ENCODE data around the gene ITGB3BP. TPM values are rescaled to one million over a fixed set of nuclear protein-coding genes. Genes with fewer than 3 reads are reported as not detected.

Gene ITGB3BP
- total and polyA plus RNA-seq, 2 of the 13 experiments (the other 11 are each of a cell fraction or from before 2014, with no cell fraction given) = 19.0 to 46.5 TPM

- no peak overlapping the region for H3K4me3 ChIP-seq (replicated peaks in 1 of 3; ENCODE audit: insufficient read depth in 1 of 3, low read depth in 2 of 3, low read length in 3 of 3)
- no peaks in the 10 kb centered on the region for H3K4me1 ChIP-seq (ENCODE audit: insufficient read depth, low read length)
- peak; percentile 24 for DNase-seq (ENCODE audit: low spot score)
- no peak overlapping the region for H2AFZ ChIP-seq (ENCODE audit: low read length)
- H3K9me3 ChIP-seq (ENCODE audit: low read length) = no peaks in the 10 kb centered on the region
- H4K20me1 ChIP-seq (ENCODE audit: insufficient read depth, low read length) = no peaks in the 10 kb centered on the region
- TF ChIP-seq ELF1 (CRISPR knock-in tag; IDR thresholded peaks at IDR 0.05) = peak; percentile 28; the same call in 1 of the 2 replicates
- TF ChIP-seq ELF3 (CRISPR knock-in tag; IDR thresholded peaks at IDR 0.05) = 0 out of 2 replicates have a peak, but pooled peaks have one; percentile 24
- no peak for TF ChIP-seq ZNF615 (CRISPR knock-in tag; IDR thresholded peaks at IDR 0.05; ENCODE audit: borderline replicate concordance)
- no peak for TF ChIP-seq CENPBD1 (CRISPR knock-in tag; IDR thresholded peaks at IDR 0.05; ENCODE audit: borderline replicate concordance, low read depth)
- TF ChIP-seq SIN3A (IDR thresholded peaks at IDR 0.05; ENCODE audit: borderline replicate concordance, low read depth, low read length) = no peak
- TF ChIP-seq CTCF (CRISPR knock-in tag; IDR thresholded peaks at IDR 0.05) = peak; percentile 62
- peak; percentile 51; the same call in 1 of the 2 replicates for TF ChIP-seq SMC3 (IDR thresholded peaks at IDR 0.05; ENCODE audit: low read length)
- TF ChIP-seq ZNF501 (CRISPR knock-in tag; IDR thresholded peaks at IDR 0.05) = no peak
- TF ChIP-seq STAG1 (CRISPR knock-in tag; IDR thresholded peaks at IDR 0.05) = peak; percentile 68
- TF ChIP-seq KLF9 (CRISPR knock-in tag; IDR thresholded peaks at IDR 0.05; ENCODE audit: low read depth) = no peak
- TF ChIP-seq ZNF747 (CRISPR knock-in tag; IDR thresholded peaks at IDR 0.05; ENCODE audit: borderline replicate concordance) = no peak
- TF ChIP-seq ATRX (CRISPR knock-in tag; IDR thresholded peaks at IDR 0.05; ENCODE audit: borderline replicate concordance) = no peak
- intact Hi-C loops (cut with micrococcal nuclease; ENCODE audit: unreplicated experiment) (loop anchor here (1.0 kb wide), 2 partner anchors 580 to 689 kb away; no protein-coding TSS in a partner anchor), in situ Hi-C loops (cut with HindIII; ENCODE audit: extremely low pct_ligation_motif_present, low pct_unique_long_range_greater_than_20kb) (no loop called here)
- no peaks in the 10 kb centered on the region for H3K36me3 ChIP-seq (replicated peaks in 1 of 2; ENCODE audit: control insufficient read depth in 1 of 2, insufficient read depth in 2 of 2, low read length in 2 of 2)
- no peak overlapping the region for H3K4me2 ChIP-seq (ENCODE audit: low read depth, low read length)
- CTCF ChIA-PET (ENCODE audit: low intra/inter-chr PET ratio, low total read pairs) = interaction anchor here (1.7 kb wide), 1 partner anchor 689 kb away, joined by 12 read pairs; no protein-coding TSS in a partner anchor
- FAIRE-seq = peak; percentile 71
- no peaks in the 10 kb centered on the region for H3K27me3 ChIP-seq (ENCODE audit: control insufficient read depth in 1 of 2, insufficient read depth in 2 of 2, low read length in 2 of 2)
- WGBS (ENCODE audit: low lambda C conversion rate) = 69% methylated on average over 6 of the region's 6 CpGs
- POLR2A ChIA-PET = no interaction called here
- no peak overlapping the region for H3K27ac ChIP-seq (ENCODE audit: extremely low read length, insufficient read depth, low read length)
- no peak overlapping the region for H3K9ac ChIP-seq (ENCODE audit: insufficient read depth, low read depth, low read length)
- peak; percentile 73 for ATAC-seq
- H3K79me2 ChIP-seq (ENCODE audit: insufficient read depth, low read length) = no peaks in the 10 kb centered on the region
- no TSS peak for BruUV-seq (replicated peaks)
These were observed 34.5 kb upstream of the ITGB3BP start for GRCh38 chr1:63557365-63557987.
